ENCODE data around the gene ITGAL.
"Not testable (repeated sequence)": the region's sequence is repeated elsewhere in the genome, so short reads cannot be mapped to it uniquely, and the experiment has no call there.

Gene ITGAL

DNA sequence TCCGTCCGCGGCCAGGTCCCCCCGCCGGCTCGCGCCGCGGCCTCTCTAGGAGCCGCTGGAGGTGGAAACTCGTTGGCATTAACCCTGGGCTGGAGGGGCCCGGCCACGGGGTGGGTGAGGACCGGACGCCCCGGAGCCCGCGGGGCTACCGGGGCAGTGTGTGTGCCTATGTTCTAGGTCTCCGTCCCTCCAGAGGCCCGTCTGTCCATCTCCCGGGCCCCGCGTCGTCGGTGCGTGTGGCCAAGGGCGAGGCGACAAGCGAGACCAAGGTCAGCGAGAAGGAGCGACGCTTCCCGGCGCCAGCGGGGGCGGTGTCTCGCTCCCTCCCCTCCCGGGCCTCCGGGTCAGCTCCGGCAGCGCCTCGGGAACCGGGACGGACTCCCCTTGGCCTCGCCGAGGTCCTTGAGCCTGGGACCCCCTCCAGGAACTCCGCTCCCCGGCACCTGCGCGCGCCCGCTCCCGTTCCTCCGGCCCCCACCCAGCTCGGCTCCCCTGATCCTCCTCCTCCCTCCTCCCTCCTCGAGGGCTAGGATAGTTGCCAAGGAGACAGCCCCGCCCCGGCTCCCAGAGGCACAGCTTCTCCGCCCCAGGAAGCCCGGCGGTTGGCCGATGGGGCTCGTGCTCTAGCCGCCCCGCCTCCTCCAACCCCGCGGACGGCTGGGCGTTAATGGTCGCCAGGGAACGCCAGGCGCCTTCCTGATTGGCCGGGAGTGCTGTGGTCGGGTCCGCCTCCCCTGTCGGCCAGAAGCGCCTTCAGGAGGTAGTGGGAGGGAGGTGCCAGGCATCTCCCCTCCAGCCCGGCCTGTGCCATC, 54.5 kb downstream of the ITGAL start:
- peak; percentile 100 for DNase-seq

DNA sequence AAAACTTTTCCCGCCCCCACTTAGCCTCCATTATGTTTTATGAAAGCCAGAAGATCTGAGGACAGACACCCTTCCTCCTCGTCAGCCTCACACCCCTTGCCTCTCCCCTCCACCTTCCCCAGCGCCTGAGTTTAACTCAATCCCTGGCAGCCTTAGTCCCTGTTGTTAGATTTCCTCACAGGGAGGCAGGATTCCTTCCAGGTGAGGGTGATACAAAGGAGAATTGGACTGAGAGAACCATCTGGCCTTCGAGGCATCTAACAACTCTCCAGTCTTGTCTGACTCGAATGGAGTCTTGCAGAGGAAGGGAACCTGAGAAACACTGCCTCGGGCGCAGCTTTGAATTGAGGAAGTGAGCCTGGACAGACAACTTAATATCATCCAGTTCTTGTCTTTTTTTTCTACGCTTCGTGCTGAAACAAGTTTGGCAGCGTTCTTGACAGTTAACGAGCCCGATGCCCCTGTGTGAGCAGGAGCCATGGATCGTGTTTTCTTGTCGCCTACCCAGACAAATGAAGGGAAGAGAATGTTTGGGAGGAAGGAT, 55.2 kb downstream of the ITGAL start:
- peak; percentile 78 for DNase-seq

DNA sequence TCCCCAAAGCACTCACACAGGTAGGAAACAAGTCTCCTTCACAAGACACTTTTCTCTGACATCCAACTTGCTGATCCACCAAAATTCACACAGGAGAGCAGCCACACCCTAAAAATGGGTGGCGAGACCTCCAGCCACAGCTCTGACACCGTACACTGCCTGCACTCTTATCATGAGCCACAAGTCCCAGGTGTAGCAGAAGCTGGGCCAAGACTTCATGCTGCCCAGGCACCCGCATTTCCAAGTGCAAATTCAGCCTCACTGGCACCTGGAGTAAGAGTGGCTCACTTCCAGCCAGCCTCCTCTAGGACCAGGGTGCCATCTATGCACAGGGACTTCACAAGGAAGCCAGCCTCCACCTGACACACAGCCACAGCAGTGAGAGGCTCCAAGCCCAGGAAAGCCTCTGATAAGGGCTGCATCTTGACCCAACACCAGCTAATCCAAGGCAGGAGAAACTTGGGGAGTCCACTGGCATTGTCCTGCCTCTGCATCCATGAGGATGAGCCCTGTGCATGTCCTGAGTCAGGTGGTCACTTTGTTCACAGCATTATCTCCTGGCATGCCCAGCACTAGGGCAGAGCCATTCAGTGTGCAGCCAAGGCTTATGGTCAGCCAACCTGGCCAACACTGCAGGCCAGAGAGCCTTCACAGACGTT, 56.4 kb downstream of the ITGAL start:
- no peak for DNase-seq

DNA sequence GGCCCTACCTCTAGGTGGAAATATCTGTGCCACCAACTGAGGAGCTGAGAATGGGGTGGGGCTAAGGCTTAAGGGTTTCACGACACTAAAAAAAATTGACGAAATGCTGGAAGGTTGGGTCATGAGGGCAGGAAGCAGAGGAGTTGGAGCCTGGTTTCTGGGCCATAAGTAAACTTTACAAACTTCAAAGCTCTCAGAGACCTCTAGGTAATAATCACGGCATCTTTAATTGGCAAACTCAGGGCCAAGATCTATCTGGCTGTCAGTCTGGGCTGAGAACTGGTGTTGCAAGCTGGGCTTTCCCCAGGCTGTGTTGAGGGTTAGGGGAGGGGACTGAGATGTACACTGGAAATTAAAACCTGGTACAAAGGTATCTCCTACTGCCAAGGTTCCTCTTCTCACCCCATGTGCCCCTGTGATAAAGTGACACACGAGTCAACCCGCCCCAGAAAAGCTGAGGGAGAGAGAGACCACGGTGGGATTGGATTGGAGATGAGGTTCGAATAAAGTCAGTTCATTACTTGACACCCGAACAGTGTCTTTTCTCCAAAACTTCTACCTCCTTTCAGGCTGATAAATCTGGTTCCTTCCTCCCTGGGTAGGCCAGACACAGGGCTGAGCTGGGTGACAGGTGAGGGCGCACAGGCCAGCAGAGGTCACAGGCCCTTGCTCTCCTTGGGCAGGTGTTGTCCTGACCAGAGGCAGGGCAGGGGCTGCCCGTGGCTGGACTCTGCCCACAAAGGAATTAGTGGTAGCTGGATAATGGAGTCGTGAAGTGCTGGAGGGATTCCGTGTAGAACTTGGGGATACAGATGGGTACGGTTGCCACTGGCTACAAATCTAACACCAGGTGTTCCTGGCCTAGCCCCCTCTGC, 57.9 kb downstream of the ITGAL start:
- no peak for DNase-seq

DNA sequence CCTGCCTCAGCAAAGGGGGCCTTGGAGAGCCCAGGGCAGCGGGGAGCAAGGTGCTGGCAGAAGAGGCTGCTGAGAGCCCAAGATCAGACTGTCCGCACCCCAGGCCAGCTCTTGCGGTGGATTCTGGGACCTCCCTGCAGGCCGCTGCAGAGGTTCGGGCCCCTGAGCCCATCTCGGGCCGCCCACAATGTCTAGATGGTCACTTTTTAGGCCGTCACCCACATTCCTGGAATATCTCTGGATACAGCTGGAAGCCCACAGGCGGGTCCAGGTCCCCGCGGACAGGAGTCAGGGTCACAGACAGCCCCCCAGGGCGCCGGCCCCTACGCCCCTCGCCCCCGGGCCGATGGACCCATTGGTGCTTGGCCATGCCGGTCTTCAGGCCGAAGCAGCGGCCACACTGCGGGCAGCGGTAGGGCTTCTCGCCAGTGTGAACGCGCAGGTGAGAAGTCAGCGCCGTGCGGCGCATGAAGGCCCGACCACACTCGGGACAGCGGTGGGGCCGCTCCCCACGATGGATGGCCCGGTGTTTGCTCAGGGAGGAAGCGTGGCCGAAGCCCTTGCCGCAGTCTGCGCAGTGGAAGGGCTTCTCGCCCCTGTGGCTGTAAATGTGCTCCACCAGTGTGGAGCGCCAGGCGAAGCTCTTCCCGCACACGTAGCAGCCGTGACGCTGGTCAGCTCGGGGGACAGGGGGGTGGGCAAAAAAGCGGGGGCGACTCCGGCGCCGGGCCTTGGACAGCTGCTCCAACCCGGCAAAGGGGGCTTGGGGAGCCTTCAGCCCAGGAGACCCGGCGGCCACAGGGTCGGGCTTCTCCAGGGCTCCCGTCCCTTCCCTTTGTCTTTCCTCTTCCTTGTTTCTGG, 60.0 kb downstream of the ITGAL start:
- DNase-seq: no peak

DNA sequence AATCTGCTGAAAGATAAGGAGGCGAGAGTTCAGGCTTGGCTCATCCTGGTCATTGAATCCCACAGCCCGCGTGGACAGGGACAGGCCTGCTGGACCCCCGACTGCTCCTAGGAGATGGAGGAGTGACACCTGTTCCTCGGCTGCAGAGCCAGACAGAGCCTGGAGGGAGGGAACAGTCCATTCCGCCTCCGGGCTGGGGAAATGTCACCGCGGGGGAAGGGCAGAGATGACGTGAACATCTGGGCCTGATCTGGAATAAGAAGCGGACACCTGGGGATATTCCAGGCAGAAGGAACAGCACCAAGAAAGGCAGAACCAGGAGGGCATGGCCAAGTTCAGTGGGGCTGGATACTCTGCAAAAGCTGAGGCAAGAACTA, 60.6 kb downstream of the ITGAL start:
- no peak for DNase-seq

DNA sequence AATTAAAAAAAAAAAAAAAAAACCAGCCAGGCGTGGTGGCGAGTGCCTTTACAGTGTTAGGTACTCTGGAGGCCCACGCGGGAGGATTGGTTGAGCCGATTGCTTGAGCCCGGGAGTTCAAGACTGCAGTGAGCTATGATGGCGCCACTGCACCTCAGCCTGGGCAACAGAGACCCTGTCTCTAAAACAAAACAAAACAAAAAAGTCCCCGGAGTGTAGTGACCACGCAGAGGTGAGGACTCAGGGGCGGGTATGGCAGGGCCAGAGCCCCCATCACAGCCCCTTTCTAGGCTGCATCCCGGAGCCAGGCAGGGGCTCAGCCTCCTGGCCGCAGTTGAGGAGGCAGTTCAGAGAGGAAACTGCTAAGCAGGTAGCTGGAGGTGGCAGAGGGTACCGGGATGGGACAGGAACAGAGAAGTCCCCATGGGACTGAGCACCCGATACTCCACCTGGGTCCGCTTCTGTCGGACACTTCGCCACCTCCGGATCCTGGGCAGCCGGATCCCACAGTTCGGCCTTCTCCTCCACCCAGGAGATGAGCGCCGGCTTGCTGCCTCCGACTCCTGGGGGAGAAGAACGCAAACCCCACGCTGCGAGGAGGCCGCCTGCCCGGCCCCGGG, 61.3 kb downstream of the ITGAL start:
- peak; percentile 37 for DNase-seq

DNA sequence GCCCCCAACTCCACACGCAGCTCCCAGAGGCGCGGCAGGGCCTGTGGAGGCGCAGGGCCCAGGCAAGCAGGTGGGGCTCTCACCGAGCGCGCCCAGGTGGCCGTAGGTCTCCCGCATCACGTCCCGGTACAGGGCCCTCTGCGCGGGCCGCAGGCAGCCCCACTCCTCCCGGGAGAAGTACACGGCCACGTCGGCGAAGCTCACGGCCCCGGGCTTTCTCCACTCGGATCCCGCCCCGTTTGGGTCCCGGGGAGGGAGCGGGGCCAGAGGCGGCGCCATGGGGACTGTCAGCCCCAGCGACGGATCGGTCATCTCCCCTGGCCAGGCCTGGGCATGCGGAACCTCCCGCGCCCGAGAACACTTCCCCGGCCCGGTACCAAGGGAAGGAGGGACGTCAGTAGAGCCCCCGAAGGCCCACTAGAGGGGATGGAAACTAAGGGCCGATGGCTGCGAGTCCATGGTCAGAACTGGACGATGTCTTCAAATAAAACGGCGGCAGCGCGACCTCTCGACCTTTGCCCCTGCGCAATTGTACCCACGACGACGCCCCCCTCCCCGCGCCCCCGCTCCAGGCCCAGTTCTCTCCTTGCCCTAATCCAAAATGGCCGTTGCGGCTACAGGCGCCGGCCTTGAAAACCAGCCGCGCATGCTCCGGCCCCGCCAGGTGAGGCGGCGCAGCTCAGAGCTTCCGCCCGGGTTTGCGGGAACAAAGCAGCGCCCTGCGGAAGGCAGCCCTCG, 62.0 kb downstream of the ITGAL start, which contains the start of gene ZNF747:
ZNF747 (minus strand) TSS at position 491 of the 738 bp plus-strand sequence; CDS start at position 312, 179 bp downstream.
- peak; percentile 95 for DNase-seq

DNA sequence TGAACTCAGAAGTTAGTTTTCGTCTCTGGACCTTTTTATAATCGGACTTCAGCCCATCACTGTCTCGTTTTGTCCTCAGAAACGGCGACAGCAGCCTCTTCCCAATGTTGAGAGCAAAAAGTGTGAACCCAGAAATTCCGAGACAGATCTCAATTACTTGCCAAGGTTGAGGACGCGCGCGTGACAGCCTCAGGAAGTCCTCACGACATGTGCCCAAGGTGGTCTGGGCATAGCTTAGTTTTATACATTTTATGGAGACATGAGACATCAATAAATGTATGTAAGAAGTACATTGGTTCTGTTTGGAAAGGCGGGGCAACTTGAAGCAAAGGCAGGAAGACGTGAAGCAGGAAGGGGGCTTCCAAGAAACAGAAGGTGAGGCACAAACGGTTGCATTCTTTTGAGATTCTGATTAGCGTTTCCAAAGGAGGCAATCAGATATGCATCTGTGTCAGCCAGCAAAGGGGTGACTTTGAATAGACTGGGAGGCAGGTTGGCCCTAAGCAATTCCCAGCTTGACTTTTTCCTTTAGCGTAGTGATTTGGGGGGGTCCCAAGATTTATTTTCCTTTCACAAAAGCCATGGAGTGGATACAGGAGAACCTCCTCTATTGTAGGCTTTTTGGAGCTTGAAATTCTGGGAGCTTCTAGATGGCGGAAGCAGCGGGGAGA, 62.7 kb downstream of the ITGAL start:
- peak; percentile 82 for DNase-seq

DNA sequence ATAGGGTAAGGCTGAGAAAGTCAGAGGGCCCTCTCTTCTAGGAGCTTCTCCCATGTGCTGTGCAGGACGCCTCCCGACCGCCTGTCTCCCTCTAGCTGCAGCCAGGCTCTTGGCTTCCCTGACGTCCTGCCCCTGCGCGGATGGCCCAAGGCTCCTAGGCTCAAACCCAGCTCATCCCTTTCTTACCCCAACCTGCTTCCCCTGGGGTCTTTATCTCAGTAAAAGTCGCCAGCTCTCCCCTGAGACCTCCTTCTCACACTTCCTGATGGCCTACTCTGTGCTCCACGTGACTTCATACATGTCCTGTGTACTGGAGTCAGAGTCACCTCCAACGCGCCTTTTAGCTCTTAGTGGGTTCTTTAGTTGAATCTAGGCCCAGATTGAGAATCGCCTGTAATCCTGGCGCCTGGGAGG, 63.2 kb downstream of the ITGAL start:
- DNase-seq: peak; percentile 93

DNA sequence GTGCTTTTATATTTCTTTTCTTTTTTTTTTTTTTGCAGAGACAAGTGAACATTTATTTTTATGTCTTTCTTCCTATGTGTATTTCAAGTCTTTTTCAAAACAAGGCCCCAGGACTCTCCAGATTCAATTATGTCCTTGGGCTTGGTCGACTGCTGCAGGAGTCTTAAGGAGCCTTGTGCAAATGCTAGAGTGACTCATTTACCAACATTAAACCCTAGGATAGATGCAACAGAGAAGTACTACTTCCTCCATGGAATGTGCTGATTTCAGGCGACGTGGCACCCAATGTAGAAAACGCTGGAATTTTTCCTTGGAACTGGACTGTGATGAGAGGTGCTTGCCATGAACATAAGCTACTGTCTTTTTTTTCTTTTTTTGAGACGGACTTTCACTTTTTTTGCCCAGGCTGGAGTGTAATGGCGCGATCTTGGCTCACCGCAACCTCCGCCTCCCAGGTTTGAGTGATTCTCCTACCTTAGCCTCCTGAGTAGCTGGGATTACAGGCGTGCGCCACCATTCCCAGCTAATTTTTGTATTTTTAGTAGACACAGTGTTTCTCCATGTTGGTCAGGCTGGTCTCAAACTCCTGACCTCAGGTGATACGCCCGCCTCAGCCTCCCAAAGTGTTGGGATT, 64.0 kb downstream of the ITGAL start:
- not testable (repeated sequence) for DNase-seq

DNA sequence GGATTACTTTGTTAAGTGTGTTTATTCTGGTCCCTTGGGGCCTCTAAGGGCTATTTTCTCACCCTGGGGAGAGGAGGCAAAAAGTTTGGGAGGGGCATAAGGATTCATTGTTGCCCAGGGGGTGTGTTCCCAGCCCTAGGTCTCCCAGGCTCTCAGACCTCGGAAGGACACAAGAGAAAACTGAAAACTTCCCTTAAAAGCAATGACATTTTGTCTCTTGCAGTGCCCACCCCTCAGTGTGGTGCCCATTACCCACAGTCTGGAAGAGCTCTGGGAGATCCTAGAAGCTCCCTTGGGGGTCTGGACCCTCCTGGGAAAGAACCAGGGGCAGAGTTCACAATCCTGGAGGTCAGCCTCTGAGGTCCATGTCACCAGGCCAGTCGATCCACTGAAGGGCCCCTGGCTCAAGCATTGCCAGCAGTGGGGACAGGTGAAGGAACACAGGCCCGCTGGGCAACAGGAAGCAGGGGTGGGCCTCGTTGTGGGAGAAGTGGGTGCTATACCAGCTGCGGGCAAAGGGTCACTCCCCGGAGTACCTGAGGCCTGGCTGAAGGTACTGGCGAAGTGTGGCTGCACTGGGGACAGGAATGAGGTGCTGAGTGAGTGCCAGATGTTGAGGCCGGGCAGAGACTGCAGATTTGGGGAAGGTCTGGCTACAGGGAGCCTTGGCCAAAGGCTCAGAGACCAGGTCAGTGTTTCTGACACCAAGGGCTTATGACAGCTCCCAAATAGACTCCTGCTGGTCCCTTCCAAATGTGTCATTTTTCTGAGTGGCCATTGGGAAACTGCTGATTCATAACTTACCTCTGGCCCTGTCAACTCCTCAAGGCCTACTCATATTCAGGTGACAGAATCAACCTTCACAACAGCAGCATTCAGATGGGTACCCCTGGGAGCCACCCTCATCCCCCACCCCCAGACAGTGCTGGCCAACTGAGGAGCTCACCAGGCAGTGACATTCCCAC, 66.7 kb downstream of the ITGAL start:
- DNase-seq: no peak

DNA sequence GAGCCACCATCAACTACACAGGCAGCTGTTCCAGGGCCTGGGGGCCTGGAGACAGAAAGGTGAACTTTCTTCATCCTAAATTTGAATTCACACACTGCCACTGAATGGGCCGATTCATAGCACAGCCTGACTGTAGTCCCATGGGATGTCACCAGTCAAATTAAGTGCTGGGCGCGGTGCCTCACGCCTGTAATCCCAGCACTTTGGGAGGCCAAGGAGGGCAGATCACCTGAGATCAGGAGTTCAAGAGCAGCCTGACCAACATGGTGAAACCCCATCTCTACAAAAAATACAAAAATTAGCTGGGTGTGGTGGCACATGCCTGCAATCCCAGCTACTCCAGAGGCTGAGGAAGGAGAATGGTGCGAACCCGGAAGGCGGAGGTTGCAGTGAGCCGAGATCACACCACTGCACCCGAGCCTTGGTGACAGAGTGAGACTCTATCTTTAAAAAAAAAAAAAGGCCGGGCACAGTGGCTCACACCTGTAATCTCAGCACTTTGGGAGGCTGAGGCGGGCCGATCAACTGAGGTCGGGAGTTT, 67.5 kb downstream of the ITGAL start:
- not testable (repeated sequence) for DNase-seq

DNA sequence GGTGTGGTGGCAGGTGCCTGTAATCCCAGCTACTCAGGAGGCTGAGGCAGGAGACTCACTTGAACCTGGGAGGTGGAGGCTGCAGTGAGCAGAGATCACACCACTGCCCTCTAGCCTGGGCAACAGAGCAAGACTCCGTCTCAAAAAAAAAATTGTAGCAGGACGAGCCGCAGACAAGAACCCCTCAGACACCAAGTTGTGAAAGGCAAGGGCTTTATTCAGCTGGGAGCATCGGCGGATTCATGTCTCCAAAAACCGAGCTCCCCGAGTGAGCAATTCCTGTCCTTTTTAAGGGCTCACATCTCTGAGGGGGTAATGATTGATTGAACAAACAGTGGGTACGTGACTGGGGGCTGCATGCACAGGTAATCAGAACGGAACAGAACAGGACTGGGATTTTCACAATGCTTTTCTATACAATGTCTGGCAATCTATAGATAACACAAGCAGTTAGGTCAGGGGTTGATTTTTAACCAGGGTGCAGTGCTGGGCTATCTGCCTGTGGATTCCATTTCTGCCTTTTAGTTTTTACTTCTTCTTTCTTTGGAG, 68.4 kb downstream of the ITGAL start:
- not testable (repeated sequence) for DNase-seq

DNA sequence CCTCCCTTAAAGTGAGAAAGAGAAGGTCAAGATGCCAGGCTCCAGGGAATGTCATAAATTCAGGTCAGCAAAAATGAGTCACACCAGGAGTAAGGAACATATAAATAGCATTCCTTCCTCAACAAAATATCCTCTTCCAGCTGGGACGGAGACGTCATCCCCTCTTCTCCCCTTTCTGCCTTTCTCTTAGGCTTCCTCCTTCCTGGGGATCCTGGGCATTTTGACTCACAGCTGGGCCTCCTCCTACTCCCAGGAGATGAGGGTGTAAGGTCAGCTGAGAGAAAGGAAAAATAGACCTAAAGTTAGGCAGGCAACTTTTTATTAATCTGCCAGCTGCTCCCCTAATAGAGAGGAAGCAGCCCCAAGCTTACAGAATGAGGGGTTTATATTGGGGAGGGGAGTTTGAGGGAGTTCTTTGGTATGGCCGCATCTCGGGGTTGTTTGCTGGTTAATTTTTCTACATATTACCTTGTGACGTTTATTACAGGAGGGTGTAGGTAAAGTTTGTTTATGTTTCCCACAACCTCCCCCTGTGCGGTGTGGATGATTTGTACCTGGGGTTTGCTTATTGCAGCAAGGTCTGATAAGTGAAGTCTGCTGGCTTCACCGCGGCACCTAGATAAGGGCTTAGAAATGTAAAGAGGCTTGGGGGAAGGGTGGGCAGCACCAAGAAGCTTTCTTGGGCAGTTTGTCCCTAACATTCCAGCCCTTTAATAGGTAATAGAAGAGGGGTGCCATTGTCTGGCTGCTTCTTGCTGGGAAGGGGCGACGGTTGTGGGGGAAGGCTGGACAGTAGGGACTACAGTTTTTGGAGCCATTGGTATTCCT, 69.2 kb downstream of the ITGAL start:
- DNase-seq: no peak

DNA sequence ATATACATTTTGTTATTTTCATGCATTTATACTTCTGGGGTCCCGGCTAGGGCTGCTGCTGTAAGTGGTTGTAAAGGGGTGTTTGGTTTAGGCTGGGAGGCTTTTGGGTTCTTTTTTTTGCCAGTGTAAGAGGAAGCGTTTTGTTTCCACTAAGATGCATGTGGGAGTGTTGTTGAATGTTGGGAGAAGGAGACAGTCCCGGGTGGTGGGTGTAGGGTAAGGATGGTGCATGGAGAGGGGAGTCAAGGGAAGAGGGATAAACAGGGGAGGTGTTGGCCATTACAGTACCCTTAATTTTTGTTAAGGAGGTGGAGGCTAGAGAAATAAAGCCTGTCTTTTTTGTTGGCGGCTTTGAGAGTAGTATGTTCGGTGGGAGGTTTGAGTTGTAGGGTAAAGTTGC, 70.5 kb downstream of the ITGAL start:
- no peak for DNase-seq

DNA sequence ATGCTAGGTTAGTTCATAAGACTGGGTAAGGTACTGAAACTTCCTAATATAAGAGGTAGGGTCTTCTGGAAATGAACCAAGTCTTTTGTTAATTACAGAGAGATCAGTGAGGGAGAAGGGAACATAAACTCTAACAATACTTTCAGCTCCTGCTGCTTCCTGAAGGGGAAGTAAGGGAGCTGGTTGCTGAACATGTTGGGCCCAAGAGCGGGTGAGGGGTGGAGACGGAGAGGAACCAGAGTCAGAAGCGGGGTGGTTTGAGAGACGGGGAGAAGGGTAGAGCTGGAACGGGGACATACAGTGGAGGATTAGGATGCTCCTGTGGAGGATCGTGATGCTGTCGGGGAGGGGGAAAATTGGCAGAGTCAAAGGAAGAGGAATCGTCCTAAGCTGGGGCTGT, 73.6 kb downstream of the ITGAL start:
- no peak for DNase-seq

Data from DMS53 (cell line).